Heart left ventricle (tissue), 13 donors: Measurements from ENCODE around the gene TMEM198.

Experiments used
- POLR2A ChIP-seq, 2 donors: fragments of 450-650 bp; IDR thresholded peaks; one replicate each; pipeline ENCODE4 v1.6.1; 2017; ENCODE audit warnings: antibody characterized with exemption in 2 of 2, mild to moderate bottlenecking in 2 of 2, moderate library complexity in 2 of 2
- TF ChIP-seq, protein P1 (sequence below), 12 donors: fragments of 200-600 bp; sonication (generic) in 4 of 12; IDR thresholded peaks; one replicate each; pipeline versions ENCODE4 v1.5.0 to v1.8.0; 2018 to 2022; ENCODE audit warnings: antibody characterized with exemption in 12 of 12, mild to moderate bottlenecking in 5 of 12
- donor health status: ischemic (EF 13 %, LVEDD 7.1; RV severe dilation, severe dysfunction).
- donor health status: DM: no; HTN: yes; CAD: no.
- donor health status: DM: no; HTN: no; CAD: no.
- donor health status: ischemic (EF 25% LVEDD 6.9; RV normal size, moderate dysfunction).
- donor health status: ischemic (EF 25% LVEDD 5.7; RV mildly dilated, moderate dysfunction).
- donor health status: ischemic (EF 35%, LVEDD 5.7; RV mildly dilated, moderate dysfunction).
- donor health status: nonischemic (EF 11% LVEDD 7.7; RV severe dilation, severe dysfunction).
- donor health status: DM: yes; HTN: yes; CAD: no.
- donor health status: PGD.
- donor health status: ischemic (EF 29% LVEDD 5.4; RV normal size, mild dysfunction).
- donor health status: nonischemic (EF 23%, LVEDD 6.1; RV moderate dilation, normal function).

DNA sequence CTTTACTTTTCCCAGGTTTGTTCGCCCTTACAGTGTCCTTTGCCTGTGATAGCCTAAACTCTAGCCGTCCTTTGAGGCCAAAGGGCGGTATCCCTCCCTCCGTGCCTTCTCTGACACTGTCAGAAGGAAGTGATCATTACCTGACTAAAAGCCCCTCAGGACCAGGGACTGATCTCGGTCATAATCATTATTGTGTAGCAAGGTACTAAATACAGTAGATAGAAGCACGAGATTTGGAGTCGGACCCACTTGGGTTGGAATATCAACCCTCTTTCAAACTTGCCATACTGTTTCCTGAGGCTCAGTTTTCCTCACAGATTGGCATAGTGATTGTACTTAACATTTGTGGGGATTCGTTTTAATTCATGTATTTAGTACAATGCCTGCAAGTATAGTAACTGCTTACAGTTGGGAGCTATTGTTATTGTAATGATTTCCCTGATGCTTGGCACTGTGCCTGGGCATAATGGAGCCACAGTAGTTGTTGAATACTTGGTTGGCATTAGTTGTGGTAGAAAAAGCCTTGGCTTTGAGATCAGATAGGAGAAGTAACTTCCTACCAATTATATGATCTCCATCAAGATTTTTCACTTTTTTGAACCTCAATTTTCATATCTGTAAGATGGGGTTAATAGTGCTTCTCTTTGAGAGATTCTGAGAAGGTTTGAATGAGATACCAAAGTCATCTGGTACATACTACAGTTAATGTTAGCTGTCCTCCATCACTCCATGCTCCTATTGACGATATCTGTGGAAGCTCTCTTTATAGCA lies 54.7 kb downstream of the TMEM198 start:
- no peak for TF ChIP-seq POLR2A (IDR thresholded peaks at IDR 0.05)
- TF ChIP-seq, protein P1, sequence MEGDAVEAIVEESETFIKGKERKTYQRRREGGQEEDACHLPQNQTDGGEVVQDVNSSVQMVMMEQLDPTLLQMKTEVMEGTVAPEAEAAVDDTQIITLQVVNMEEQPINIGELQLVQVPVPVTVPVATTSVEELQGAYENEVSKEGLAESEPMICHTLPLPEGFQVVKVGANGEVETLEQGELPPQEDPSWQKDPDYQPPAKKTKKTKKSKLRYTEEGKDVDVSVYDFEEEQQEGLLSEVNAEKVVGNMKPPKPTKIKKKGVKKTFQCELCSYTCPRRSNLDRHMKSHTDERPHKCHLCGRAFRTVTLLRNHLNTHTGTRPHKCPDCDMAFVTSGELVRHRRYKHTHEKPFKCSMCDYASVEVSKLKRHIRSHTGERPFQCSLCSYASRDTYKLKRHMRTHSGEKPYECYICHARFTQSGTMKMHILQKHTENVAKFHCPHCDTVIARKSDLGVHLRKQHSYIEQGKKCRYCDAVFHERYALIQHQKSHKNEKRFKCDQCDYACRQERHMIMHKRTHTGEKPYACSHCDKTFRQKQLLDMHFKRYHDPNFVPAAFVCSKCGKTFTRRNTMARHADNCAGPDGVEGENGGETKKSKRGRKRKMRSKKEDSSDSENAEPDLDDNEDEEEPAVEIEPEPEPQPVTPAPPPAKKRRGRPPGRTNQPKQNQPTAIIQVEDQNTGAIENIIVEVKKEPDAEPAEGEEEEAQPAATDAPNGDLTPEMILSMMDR (IDR thresholded peaks at IDR 0.05) = no peak
